HG03159 (cell line): Measurements from ENCODE around the gene SEPTIN5.
"Not testable (repeated sequence)": the region's sequence is repeated elsewhere in the genome, so short reads cannot be mapped to it uniquely, and the experiment has no call there.

ENCODE experiments used
- ATAC-seq: cut with Tn5 transposase; IDR thresholded peaks from one replicate; pipeline ENCODE4 v1.9.1; 2021; ENCODE audit warnings: mild to moderate bottlenecking, moderate library complexity; ENCODE audit not compliant: unreplicated experiment

The SEPTIN5 gene

GRCh38 chr22:19719488-19720021, 5.3 kb downstream of the SEPTIN5 start:
- no peak for ATAC-seq

GRCh38 chr22:19720150-19720827, 6.0 kb downstream of the SEPTIN5 start:
- ATAC-seq, result no peak

GRCh38 chr22:19720999-19721329, 6.7 kb downstream of the SEPTIN5 start:
- ATAC-seq, result no peak

- no peak for ATAC-seq
Measured at GRCh38 chr22:19721330-19722177, 7.3 kb downstream of the SEPTIN5 start.

GRCh38 chr22:19722178-19722981, 8.1 kb downstream of the SEPTIN5 start:
- no peak for ATAC-seq

- ATAC-seq, result no peak
Measured at GRCh38 chr22:19722982-19723231, 8.6 kb downstream of the SEPTIN5 start.

GRCh38 chr22:19723232-19723982, 9.1 kb downstream of the SEPTIN5 start, which contains the start of gene GP1BB:
Gene GP1BB (plus strand): TSS chr22:19723539. CDS start chr22:19723570, 31 bp downstream.
- no peak for ATAC-seq

- no peak for ATAC-seq
Measured at GRCh38 chr22:19723983-19724827, 9.9 kb downstream of the SEPTIN5 start.

- no peak for ATAC-seq
Measured at GRCh38 chr22:19724927-19725661, 10.8 kb downstream of the SEPTIN5 start.

- ATAC-seq, result not testable (repeated sequence)
Measured at GRCh38 chr22:19726064-19726788, 11.9 kb downstream of the SEPTIN5 start.

- no peak for ATAC-seq
Measured at GRCh38 chr22:19727310-19728150, 13.2 kb downstream of the SEPTIN5 start.

- ATAC-seq, result no peak
Measured at GRCh38 chr22:19728271-19728670, 14.0 kb downstream of the SEPTIN5 start.

GRCh38 chr22:19728836-19729235, 14.5 kb downstream of the SEPTIN5 start:
- no peak for ATAC-seq

- no peak for ATAC-seq
Measured at GRCh38 chr22:19729507-19729906, 15.2 kb downstream of the SEPTIN5 start.

GRCh38 chr22:19730198-19730597, 15.9 kb downstream of the SEPTIN5 start:
- ATAC-seq, result no peak

GRCh38 chr22:19730655-19731360, 16.5 kb downstream of the SEPTIN5 start:
- ATAC-seq, result no peak
